IPS-NIHi7 (cell line): Measurements from ENCODE around the gene IFRD2.
"Not testable (repeated sequence)": the region's sequence is repeated elsewhere in the genome, so short reads cannot be mapped to it uniquely, and the experiment has no call there.

Experiments
- DNase-seq: peaks from one replicate; pipeline ENCODE4 v3.0.0; 2012; ENCODE audit warnings: mixed read lengths; ENCODE audit errors: extremely low spot score

The IFRD2 gene

GRCh38 chr3:50286322-50287227 lies 5.7 kb downstream of the IFRD2 start:
- DNase-seq: no peak

- DNase-seq: not testable (repeated sequence)
Measured at GRCh38 chr3:50284121-50284520, 8.1 kb downstream of the IFRD2 start.

DNA sequence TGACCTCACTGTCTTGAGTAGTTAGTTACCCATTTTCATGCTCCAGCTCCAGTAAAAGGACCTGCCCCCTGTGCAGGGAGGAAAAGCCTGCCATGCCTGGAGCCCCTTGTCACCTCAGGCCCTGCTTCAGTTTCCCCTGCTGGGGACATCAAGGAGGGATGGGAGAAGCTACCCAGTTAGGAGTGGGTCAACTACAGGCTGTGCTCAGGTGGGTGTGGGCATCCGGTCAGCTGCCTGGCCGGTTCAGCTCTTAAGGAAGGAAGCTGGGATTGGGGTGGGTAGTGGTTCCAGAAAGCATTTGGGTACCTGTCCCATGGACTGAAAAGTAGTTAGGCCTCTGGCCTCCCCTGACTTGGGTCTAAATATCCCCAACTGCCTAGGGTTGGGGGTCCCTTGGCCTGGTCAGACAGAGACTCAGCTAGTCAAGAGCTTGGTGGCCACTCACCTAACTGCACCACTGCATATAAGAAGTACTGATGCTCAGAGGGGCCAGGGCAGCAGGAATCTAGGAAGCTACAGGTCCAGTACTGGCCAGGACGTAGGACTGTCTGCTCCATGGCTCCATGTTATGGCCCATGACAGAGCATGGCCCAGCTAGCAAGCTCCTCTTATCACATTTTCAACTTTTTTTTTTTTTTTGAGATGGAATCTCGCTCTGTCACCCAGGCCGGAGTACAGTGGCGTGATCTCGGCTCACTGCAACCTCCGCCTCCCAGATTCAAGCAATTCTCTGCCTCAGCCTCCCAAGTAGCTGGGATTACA lies 12.8 kb downstream of the IFRD2 start:
- DNase-seq: no peak

GRCh38 chr3:50278880-50279224 lies 13.4 kb downstream of the IFRD2 start, which contains the start of gene LSMEM2:
Gene LSMEM2 (plus strand): TSS chr3:50279087. CDS start chr3:50279114, 27 bp downstream.
- no peak for DNase-seq

GRCh38 chr3:50278123-50278879 lies 13.9 kb downstream of the IFRD2 start:
- DNase-seq: no peak

DNA sequence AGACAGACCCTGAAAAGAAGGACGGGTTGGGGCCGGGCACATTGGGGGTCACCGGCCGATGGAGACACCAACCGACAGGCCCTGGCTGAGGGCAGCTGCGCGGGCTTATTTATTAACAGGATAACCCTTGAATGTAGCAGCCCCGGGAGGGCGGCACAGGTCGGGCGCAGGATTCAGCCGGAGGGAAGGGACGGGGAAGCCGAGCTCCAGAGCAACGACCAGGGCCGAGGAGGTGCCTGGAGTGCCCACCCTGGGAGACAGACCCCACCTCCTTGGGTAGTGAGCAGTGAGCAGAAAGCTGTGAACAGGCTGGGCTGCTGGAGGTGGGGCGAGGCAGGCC lies 15.5 kb downstream of the IFRD2 start:
- DNase-seq: no peak

GRCh38 chr3:50275996-50276761 lies 16.1 kb downstream of the IFRD2 start:
- DNase-seq: peak; percentile 26

DNA sequence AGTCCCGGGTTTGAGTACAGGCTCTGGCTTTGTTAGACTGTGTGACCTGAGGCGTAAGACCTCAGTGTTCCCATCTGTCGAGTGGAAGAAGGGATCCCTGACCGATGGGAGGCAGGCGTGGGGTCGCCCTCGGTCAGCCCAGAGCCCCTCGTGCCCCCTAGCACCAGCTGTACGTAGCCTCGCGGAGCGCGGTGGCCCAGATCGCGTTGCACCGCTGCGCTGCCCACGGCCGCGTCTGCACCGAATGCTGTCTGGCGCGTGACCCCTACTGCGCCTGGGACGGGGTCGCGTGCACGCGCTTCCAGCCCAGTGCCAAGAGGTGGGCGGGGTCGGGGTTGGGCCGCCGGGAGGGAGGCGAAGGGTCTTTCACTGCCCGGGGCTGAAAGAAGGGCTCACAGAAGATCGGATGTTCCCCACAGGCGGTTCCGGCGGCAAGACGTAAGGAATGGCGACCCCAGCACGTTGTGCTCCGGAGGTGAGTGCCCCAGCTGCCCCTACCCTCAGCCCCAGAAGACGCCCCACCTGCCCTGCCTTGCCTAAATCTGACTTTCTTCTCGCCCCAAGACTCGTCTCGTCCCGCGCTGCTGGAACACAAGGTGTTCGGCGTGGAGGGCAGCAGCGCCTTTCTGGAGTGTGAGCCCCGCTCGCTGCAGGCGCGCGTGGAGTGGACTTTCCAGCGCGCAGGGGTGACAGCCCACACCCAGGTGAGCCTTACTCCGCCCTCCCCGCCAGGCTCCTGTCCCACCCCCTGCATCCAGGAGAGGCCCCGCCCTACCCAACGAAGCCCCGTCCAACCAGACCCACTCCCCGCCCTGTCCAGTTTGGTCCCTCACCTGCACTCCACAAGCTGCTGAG lies 16.9 kb downstream of the IFRD2 start:
- peak; percentile 66 for DNase-seq

GRCh38 chr3:50274371-50275104 lies 17.7 kb downstream of the IFRD2 start:
- DNase-seq: peak; percentile 79

DNA sequence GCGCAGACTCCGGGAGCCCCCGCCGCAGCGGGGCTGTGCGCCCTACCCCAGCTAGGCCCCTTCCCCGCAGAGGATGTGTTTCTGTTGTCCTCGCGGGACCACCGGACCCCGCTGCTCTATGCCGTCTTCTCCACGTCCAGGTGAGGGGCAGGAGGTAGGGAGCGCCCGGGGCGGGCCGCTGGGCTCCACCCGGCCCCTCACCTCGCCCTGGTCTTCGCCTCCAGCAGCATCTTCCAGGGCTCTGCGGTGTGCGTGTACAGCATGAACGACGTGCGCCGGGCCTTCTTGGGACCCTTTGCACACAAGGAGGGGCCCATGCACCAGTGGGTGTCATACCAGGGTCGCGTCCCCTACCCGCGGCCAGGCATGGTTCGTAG lies 18.6 kb downstream of the IFRD2 start:
- DNase-seq: no peak

DNA sequence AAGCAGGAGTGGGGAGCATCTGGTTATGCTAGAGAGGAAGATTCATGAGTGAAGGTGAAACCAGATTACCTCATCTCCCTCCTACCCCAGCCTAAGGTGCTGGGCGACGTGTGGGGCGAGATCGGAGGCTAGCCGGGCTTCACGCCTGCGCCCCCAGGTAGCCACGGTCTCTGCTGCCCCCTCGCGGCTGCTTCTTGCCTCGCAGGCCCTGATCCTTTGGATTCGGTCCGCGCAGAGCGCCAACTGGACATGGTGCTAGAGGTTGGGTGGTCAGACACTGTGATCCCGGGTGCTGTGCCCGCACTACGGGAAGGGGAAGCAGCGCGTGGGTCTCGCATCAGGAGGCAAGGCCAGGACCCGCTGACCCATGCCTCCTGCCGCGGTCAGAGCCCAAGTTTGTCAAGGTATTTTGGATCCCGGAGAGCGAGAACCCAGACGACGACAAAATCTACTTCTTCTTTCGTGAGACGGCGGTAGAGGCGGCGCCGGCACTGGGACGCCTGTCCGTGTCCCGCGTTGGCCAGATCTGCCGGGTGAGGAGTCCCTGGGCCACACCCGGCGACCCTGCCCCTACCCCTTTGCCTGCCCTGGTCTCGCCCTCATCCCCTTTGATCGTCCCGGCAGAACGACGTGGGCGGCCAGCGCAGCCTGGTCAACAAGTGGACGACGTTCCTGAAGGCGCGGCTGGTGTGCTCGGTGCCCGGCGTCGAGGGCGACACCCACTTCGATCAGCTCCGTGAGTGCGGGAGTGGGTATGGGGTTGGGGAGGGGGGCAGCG lies 19.1 kb downstream of the IFRD2 start:
- peak; percentile 90 for DNase-seq

DNA sequence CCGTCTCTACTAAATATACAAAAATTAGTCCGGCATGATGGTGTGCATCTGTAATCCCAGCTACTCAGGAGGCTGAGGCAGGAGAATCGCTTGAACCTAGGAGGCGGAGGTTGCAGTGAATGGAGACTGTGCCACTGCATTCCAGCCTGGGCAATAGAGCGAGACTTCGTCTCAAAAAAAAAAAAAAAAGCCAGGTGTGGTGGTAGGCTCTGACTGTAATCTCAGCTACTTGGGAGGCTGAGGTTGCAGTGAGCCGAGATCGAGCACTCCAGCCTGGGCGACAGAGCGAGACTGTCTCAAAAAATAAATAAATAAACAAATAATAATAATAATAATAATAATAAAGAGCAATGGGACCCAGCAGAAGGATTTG lies 19.7 kb downstream of the IFRD2 start:
- DNase-seq: not testable (repeated sequence)

GRCh38 chr3:50271314-50271936 lies 20.8 kb downstream of the IFRD2 start:
- no peak for DNase-seq

DNA sequence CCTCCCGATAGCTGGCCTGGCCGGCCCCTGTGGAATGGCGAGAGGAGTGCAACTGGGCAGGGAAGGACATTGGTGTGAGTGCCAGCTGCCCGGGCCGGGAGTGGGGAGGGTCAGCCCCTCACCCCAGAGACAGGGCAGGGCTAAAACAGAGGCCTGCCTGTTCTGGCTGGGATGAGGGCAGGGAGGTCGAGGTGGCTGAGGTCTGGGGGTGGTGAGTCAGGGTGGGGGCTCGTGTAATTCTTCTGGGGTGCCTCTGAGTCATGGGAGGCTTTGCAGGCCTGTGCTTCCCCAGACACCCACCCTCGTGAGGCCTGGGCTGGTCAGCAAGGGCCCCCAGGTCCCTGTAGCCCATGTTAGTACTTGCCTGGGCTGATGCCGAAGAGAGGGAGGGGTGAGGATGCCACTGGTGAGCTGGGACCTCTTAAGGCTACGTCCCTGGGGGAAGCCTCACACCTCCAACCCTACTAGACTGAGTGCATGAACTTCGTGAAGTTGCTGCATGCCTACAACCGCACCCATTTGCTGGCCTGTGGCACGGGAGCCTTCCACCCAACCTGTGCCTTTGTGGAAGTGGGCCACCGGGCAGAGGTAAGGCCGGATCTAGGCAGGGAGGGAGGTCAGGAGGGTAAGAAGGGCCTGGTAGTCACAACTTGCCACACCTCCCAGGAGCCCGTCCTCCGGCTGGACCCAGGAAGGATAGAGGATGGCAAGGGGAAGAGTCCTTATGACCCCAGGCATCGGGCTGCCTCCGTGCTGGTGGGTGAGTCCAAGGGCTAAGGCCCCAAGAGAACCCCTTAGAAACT lies 21.6 kb downstream of the IFRD2 start:
- DNase-seq: no peak

DNA sequence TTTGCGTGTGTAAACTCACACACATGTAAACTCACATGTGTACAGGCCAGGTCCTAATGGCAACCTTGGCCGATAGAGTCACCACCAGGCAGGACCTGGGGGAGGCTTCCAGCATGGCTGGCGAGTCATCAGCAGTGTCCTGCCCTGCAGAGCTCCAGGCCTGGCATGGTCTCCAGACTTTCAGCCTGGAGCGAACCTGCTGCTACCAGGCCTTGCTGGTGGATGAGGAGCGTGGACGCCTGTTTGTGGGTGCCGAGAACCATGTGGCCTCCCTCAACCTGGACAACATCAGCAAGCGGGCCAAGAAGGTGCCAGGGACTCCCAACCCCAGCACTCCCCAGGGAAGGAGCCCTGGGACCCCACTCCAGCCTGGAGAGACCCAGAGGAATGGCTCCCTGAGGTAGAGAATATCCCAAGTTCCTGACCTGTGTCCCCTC lies 22.2 kb downstream of the IFRD2 start:
- no peak for DNase-seq

GRCh38 chr3:50269460-50269859 lies 22.8 kb downstream of the IFRD2 start:
- no peak for DNase-seq

- DNase-seq: no peak
Measured at GRCh38 chr3:50268703-50269451, 23.4 kb downstream of the IFRD2 start, which contains the start of gene SEMA3B. Gene SEMA3B (plus strand): TSS chr3:50269147. CDS start chr3:50269241, 94 bp downstream.
